HG03469 (cell line): Measurements from ENCODE around the gene NOL9.
A peak's percentile ranks its signal among the peaks of the same experiment; 100 is the strongest.
"Not testable (repeated sequence)": the region's sequence is repeated elsewhere in the genome, so short reads cannot be mapped to it uniquely, and the experiment has no call there.

Source experiments
- ATAC-seq: cut with Tn5 transposase; IDR thresholded peaks from one replicate; pipeline ENCODE4 v1.9.1; 2021; ENCODE audit warnings: mild to moderate bottlenecking, moderate library complexity, moderate number of reproducible peaks; ENCODE audit not compliant: unreplicated experiment

NOL9 gene

GRCh38 chr1:6554031-6554906 is at the start of gene NOL9:
Gene NOL9, minus strand, starts transcription at chr1:6554513. Its CDS starts 11 bp downstream, at chr1:6554502.
- peak; percentile 72 for ATAC-seq

GRCh38 chr1:6603238-6603914 is 49.1 kb upstream of the NOL9 start:
- ATAC-seq: peak; percentile 3

- peak; percentile 30 for ATAC-seq
Observed at GRCh38 chr1:6602669-6603237, 48.4 kb upstream of the NOL9 start, which contains the start of gene KLHL21. Gene KLHL21, minus strand, starts transcription at chr1:6602869. Its CDS starts 52 bp downstream, at chr1:6602817.

- peak; percentile 5 for ATAC-seq
Observed at GRCh38 chr1:6601923-6602668, 47.8 kb upstream of the NOL9 start.

- no peak for ATAC-seq
Observed at GRCh38 chr1:6601049-6601922, 47.0 kb upstream of the NOL9 start.

- no peak for ATAC-seq
Observed at GRCh38 chr1:6600410-6601048, 46.2 kb upstream of the NOL9 start.

- not testable (repeated sequence) for ATAC-seq
Observed at GRCh38 chr1:6599991-6600390, 45.7 kb upstream of the NOL9 start.

- ATAC-seq: no peak
Observed at GRCh38 chr1:6599141-6599975, 45.0 kb upstream of the NOL9 start.

GRCh38 chr1:6597777-6598131 is 43.4 kb upstream of the NOL9 start:
- ATAC-seq: no peak

- no peak for ATAC-seq
Observed at GRCh38 chr1:6596886-6597776, 42.8 kb upstream of the NOL9 start.

GRCh38 chr1:6596351-6596750 is 42.0 kb upstream of the NOL9 start:
- ATAC-seq: no peak

GRCh38 chr1:6594977-6595740 is 40.8 kb upstream of the NOL9 start:
- no peak for ATAC-seq

- ATAC-seq: no peak
Observed at GRCh38 chr1:6593810-6594209, 39.5 kb upstream of the NOL9 start.

- ATAC-seq: no peak
Observed at GRCh38 chr1:6592865-6593593, 38.7 kb upstream of the NOL9 start.

GRCh38 chr1:6592441-6592840 is 38.1 kb upstream of the NOL9 start:
- ATAC-seq: no peak

GRCh38 chr1:6591644-6592043 is 37.3 kb upstream of the NOL9 start:
- ATAC-seq: no peak
